Esophagus muscularis mucosa (tissue), 4 donors: Measurements from ENCODE around the gene FBLN1. TPM values are rescaled to one million over a fixed set of nuclear protein-coding genes. Genes with fewer than 3 reads are reported as not detected.

Experiments
- DNase-seq: peaks from one replicate; pipeline ENCODE4 v3.0.0-alpha.2; 2017; ENCODE audit errors: extremely low spot score
- H3K27ac ChIP-seq, 4 donors: fragments of 200-600 bp; sonication (generic); replicated peaks in 1 of 4; 1 replicate in 3 of 4; 2 replicates in 1 of 4; pipeline ENCODE4 v1.5.1; 2016 to 2019; ENCODE audit warnings: mild to moderate bottlenecking in 1 of 4
- H3K27me3 ChIP-seq, 4 donors: fragments of 200-600 bp; sonication (generic); one replicate each; pipeline versions ENCODE4 v1.5.1 to v1.6.0; 2016 to 2019
- H3K36me3 ChIP-seq, 4 donors: fragments of 200-600 bp; sonication (generic); one replicate each; pipeline ENCODE4 v1.5.1; 2016 to 2019
- H3K4me1 ChIP-seq, 4 donors: fragments of 200-600 bp; sonication (generic); one replicate each; pipeline ENCODE4 v1.5.1; 2016 to 2019
- H3K4me3 ChIP-seq, 4 donors: fragments of 200-600 bp; sonication (generic); 1 replicate in 2 of 4; 2 replicates in 2 of 4; pipeline ENCODE4 v1.5.1; 2016 to 2019; ENCODE audit warnings: mild to moderate bottlenecking in 4 of 4, moderate library complexity in 1 of 4
- H3K9me3 ChIP-seq, 4 donors: fragments of 200-600 bp; sonication (generic); 1 replicate in 3 of 4; 2 replicates in 1 of 4; pipeline ENCODE4 v1.5.1; 2016 to 2019
- EP300 ChIP-seq: sonication (generic); formaldehyde crosslinking; IDR thresholded peaks from one replicate; pipeline ENCODE4 v1.6.1; 2017; ENCODE audit warnings: antibody characterized with exemption
- POLR2A ChIP-seq: fragments of 450-650 bp; IDR thresholded peaks from one replicate; pipeline ENCODE4 v1.6.1; 2017; ENCODE audit warnings: antibody characterized with exemption, moderate library complexity, mild to moderate bottlenecking, low read depth
- POLR2AphosphoS5 ChIP-seq, 2 donors: sonication (generic); formaldehyde crosslinking; IDR thresholded peaks; one replicate each; pipeline ENCODE4 v1.6.1; 2017; ENCODE audit warnings: antibody characterized with exemption in 2 of 2
- WGBS: methylation state at CpG from one replicate; pipeline ENCODE4 v1.1.5; 2018; 5-methylcytosine and 5-hydroxymethylcytosine counted together
- intact Hi-C: fragments of 100-400 bp; cut with DNase I; formaldehyde crosslinking; loops from one replicate; pipeline ENCODE4 v1.15.1; 2023
- total RNA-seq, 4 donors: library from RNA; depleted of rRNA; stranded (reverse); fragments of >200 nt; gene quantifications; one replicate each; pipeline versions ENCODE4 v1.1.0 to v1.2.1, GENCODE V29; 2016
- TF ChIP-seq, protein P1 (sequence below), 3 experiments: fragments of 200-600 bp in 2 of 3; fragments of 450-650 bp in 1 of 3; sonication (generic) in 2 of 3; IDR thresholded peaks; one replicate each; pipeline ENCODE4 v1.5.1; 2017 to 2019; ENCODE audit warnings: antibody characterized with exemption in 3 of 3, mild to moderate bottlenecking in 2 of 3, moderate library complexity in 1 of 3

Gene FBLN1
- total RNA-seq, 4 donors from 2014 or later = 355 to 534 (median 417) TPM

DNA sequence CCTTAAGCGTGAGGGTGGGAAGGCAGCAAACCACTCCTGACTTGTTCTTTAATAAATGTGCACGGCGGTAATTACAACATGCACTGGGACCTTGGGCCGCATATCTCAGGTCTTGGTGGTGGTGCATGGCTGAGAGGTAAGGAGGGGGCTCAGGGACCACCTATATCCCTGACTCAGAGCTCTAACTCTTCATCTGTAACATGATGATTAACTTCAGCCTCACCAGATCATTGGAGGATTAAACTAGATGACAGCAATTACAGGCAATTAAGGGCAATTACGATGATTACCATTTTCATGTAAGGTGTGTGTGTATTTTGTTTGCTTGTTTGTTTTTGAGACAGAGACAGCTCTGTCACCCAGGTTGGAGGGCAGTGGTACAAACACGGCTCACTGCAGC, 45.0 kb downstream of the FBLN1 start:
- Histone ChIP-seq H3K9me3 (no peaks in the 10 kb centered on the region), H3K27me3 (peaks cover 0 to 3% (median 0%) of the 10 kb centered on the region in 4 donors), H3K27ac (peak overlapping the region in 2 of 4 donors; percentile 87 to 89), H3K4me1 (peaks cover 30 to 60% (median 52%) of the 10 kb centered on the region in 4 donors), H3K36me3 (peaks cover 0 to 31% (median 7%) of the 10 kb centered on the region in 4 donors), H3K4me3 (no peak overlapping the region)
- intact Hi-C loops = no loop called here
- WGBS = 97% methylated on average over 6 of the region's 6 CpGs
- no peak for DNase-seq
- TF ChIP-seq POLR2A = no peak
- TF ChIP-seq, protein P1, sequence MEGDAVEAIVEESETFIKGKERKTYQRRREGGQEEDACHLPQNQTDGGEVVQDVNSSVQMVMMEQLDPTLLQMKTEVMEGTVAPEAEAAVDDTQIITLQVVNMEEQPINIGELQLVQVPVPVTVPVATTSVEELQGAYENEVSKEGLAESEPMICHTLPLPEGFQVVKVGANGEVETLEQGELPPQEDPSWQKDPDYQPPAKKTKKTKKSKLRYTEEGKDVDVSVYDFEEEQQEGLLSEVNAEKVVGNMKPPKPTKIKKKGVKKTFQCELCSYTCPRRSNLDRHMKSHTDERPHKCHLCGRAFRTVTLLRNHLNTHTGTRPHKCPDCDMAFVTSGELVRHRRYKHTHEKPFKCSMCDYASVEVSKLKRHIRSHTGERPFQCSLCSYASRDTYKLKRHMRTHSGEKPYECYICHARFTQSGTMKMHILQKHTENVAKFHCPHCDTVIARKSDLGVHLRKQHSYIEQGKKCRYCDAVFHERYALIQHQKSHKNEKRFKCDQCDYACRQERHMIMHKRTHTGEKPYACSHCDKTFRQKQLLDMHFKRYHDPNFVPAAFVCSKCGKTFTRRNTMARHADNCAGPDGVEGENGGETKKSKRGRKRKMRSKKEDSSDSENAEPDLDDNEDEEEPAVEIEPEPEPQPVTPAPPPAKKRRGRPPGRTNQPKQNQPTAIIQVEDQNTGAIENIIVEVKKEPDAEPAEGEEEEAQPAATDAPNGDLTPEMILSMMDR (IDR thresholded peaks at IDR 0.05) = no peak
- TF ChIP-seq POLR2AphosphoS5 (IDR thresholded peaks at IDR 0.05) = no peak
- TF ChIP-seq EP300 = no peak

DNA sequence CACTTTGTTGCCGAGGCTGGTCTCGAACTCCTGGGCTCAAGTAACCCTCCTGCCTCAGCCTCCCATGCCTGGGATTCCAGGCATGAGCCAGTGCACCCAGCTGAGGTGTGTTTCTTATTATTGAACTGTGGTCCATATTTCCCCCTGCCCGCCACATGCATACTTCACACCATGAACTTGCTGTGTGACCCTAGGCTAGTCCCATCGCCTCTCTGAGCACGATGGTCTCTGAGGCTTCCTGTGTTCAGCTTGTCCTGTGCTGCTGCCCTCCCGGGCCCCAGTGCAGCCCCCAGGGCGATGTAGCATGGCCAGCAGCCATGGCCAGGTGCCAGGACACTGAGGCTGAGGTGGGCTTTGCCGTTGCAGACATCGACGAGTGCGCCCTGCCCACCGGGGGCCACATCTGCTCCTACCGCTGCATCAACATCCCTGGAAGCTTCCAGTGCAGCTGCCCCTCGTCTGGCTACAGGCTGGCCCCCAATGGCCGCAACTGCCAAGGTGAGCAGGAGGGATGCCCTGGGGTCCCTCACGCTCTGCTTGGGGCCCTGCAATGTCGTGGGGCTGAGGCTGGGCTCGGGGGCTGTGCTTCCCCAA, 45.7 kb downstream of the FBLN1 start:
- no peaks in the 10 kb centered on the region for H3K9me3 ChIP-seq
- peaks cover 35 to 63% (median 58%) of the 10 kb centered on the region in 4 donors for H3K4me1 ChIP-seq
- peaks cover 0 to 25% (median 4%) of the 10 kb centered on the region in 4 donors for H3K36me3 ChIP-seq
- H3K4me3 ChIP-seq = no peak overlapping the region
- 83% methylated on average over 12 of the region's 18 CpGs for WGBS
- intact Hi-C loops = no loop called here
- H3K27me3 ChIP-seq = peaks cover 0 to 3% (median 0%) of the 10 kb centered on the region in 4 donors
- TF ChIP-seq EP300 (no peak), POLR2AphosphoS5 (IDR thresholded peaks at IDR 0.05) (no peak), POLR2A (no peak)
- TF ChIP-seq, protein P1 (IDR thresholded peaks at IDR 0.05) = no peak
- H3K27ac ChIP-seq = peak overlapping the region; percentile 79 to 89 (median 88)
- no peak for DNase-seq

DNA sequence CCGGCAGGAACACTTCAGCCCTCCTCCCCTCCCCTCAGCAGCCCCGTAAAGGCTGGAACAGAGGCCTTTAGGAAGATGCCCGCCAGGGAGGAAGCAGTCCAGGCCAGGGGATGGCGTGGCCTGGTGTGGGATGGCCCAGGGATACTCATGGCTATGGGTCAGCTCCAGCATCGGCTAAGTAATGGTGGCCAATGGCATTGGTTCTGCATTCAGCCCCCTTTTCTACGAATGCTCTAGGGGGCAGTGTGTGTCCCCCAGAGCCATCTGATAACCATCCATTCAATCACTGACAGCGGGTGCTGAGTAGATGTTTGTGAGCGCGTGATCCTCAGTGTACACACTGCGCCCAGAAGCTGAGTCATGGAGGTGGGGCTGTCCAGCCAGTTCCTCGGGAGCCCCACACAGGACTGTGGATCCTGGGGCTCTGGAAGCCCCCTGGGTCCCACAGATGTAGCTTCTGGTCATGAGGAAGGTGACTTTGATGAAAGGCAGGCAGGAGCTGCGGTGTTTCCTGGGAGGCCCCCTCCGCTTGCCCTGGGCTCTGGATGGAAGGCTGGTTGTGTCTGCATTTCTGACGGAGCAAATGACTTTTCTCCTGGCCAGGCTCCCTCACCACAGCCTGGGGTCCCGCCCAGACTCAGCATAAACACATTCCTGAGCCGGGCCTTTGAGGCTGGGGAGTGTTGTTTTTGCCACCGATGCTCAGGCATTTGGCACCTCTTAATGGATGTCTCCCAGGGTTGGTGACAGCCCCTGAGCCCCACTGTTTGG, 46.5 kb downstream of the FBLN1 start:
- Histone ChIP-seq H3K36me3 (peaks cover 0 to 16% (median 0%) of the 10 kb centered on the region in 4 donors), H3K27me3 (peaks cover 0 to 3% (median 0%) of the 10 kb centered on the region in 4 donors), H3K27ac (peak overlapping the region; percentile 79 to 89 (median 88)), H3K4me3 (peak overlapping the region in 1 of 4 donors; percentile 21), H3K9me3 (no peaks in the 10 kb centered on the region), H3K4me1 (peaks cover 43 to 68% (median 65%) of the 10 kb centered on the region in 4 donors)
- WGBS = 39% methylated on average over 12 of the region's 17 CpGs
- DNase-seq = peak; percentile 96
- intact Hi-C loops = no loop called here
- TF ChIP-seq, protein P1 (IDR thresholded peaks at IDR 0.05) = peak in 2 of 3 experiments; percentile 23 to 35
- TF ChIP-seq POLR2A (no peak), EP300 (no peak), POLR2AphosphoS5 (IDR thresholded peaks at IDR 0.05) (peak; percentile 80 to 86)

DNA sequence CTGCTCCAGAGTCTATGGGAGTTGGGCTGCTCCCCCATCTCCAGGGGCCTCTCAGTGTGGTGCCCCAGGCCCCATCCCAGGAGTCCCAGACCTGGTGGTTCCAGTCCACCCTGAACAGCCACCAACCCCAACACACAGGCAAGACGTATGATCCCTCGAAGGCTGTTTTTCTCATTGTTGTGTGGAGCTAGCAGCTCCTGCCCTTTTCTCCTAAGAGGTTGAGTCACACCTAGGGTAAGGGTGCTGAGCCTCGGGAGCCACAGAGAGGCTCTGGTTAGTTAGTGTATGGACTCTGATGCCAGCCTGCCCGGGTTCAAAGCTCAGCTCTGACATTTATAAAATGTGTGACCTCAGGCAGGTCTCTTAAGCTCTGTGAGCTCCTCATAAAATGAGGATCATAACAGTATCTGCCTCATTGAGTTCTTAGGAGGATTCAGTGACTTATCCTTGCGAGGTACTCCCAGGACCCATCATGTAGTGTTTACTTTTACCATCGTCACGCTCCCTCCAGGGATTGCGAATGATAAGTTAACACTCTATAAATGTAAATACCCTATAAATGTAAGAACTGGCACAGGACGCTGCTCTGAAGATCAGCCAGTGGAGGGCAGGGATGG, 47.2 kb downstream of the FBLN1 start:
- H3K4me3 ChIP-seq = no peak overlapping the region
- peak overlapping the region; percentile 79 to 89 (median 88) for H3K27ac ChIP-seq
- TF ChIP-seq EP300 = no peak
- TF ChIP-seq POLR2A = no peak
- TF ChIP-seq, protein P1 (IDR thresholded peaks at IDR 0.05) = no peak
- no peak for TF ChIP-seq POLR2AphosphoS5 (IDR thresholded peaks at IDR 0.05)
- H3K4me1 ChIP-seq = peaks cover 44 to 72% (median 71%) of the 10 kb centered on the region in 4 donors
- WGBS = 96% methylated on average over 9 of the region's 9 CpGs
- H3K36me3 ChIP-seq = peaks cover 0 to 11% (median 2%) of the 10 kb centered on the region in 4 donors
- intact Hi-C loops = loop anchor here (5.0 kb wide), 2 partner anchors 233 to 283 kb away; no protein-coding TSS in a partner anchor
- no peaks in the 10 kb centered on the region for H3K9me3 ChIP-seq
- no peak for DNase-seq
- peaks cover 0 to 3% (median 0%) of the 10 kb centered on the region in 4 donors for H3K27me3 ChIP-seq
